AG04449 (cell line): Measurements from ENCODE around the gene SLC35B2.

ENCODE experiments used
- CTCF ChIA-PET: fragments of 350-600 bp; formaldehyde crosslinking; extraction: SDS; loops from one replicate; lab custom pipeline; 2021; ENCODE audit warnings: antibody characterized with exemption; lab: Yijun Ruan, JAX
- POLR2A ChIA-PET: fragments of 400-600, 350-600 bp; formaldehyde crosslinking; extraction: SDS; loops from one replicate; lab custom pipeline; 2020; ENCODE audit warnings: antibody characterized with exemption, inconsistent platforms; lab: Yijun Ruan, JAX
- DNase-seq: peaks from one replicate; pipeline ENCODE4 v3.0.0-alpha.2; 2010; ENCODE audit warnings: low read depth, low spot score
- H3K4me3 ChIP-seq: 2 replicates; pipeline ENCODE4 v1.5.1; 2011; ENCODE audit warnings: low read depth, mild to moderate bottlenecking, control low read depth, low read length
- CTCF ChIP-seq: IDR thresholded peaks from one replicate; pipeline ENCODE4 v1.5.1; 2011; ENCODE audit warnings: mild to moderate bottlenecking, moderate library complexity, low read length, control low read depth, inconsistent platforms; ENCODE audit not compliant: insufficient read depth; ENCODE audit errors: missing control alignments

SLC35B2 gene

GRCh38 chr6:44235891-44236516 is 21.3 kb downstream of the SLC35B2 start:
- H3K4me3 ChIP-seq, result no peak overlapping the region
- POLR2A ChIA-PET, result interaction anchor here (0.7 to 4.9 kb wide), 2 partner anchors 11 to 19 kb away, joined by 3 to 74 read pairs; partner anchors contain the start of gene HSP90AB1
- CTCF ChIA-PET, result interaction anchor here (0.6 to 6.6 kb wide), 19 partner anchors 10 to 139 kb away, joined by 3 to 175 read pairs (median 6); partner anchors contain the start of genes AARS2, HSP90AB1, SLC29A1 and SLC35B2
- no peak for TF ChIP-seq CTCF
- DNase-seq, result no peak

- CTCF ChIA-PET, result interaction anchor here (0.9 to 6.6 kb wide), 40 partner anchors 10 to 151 kb away, joined by 3 to 175 read pairs (median 6); partner anchors contain the start of genes AARS2, HSP90AB1, MYMX and SLC29A1
- TF ChIP-seq CTCF, result no peak
- POLR2A ChIA-PET, result interaction anchor here (1.0 to 4.9 kb wide), 3 partner anchors 11 to 14 kb away, joined by 3 to 74 read pairs (median 6); partner anchors contain the start of gene HSP90AB1
- no peak overlapping the region for H3K4me3 ChIP-seq
- DNase-seq, result no peak
Measured at GRCh38 chr6:44235269-44235668, 22.1 kb downstream of the SLC35B2 start.

GRCh38 chr6:44234101-44235025 is 23.0 kb downstream of the SLC35B2 start:
- CTCF ChIA-PET, result interaction anchor here (0.6 to 6.6 kb wide), 46 partner anchors 10 to 150 kb away, joined by 3 to 175 read pairs (median 5); partner anchors contain the start of genes AARS2, HSP90AB1, MYMX and SLC29A1
- DNase-seq, result no peak
- peak; percentile 80 for TF ChIP-seq CTCF
- POLR2A ChIA-PET, result interaction anchor here (0.5 to 4.9 kb wide), 4 partner anchors 10 to 13 kb away, joined by 3 to 74 read pairs (median 4); partner anchors contain the start of gene HSP90AB1
- H3K4me3 ChIP-seq, result no peak overlapping the region

- no peak for DNase-seq
- CTCF ChIA-PET, result interaction anchor here (0.6 to 6.6 kb wide), 29 partner anchors 9 to 149 kb away, joined by 3 to 175 read pairs (median 5); partner anchors contain the start of genes AARS2, HSP90AB1 and SLC29A1
Measured at GRCh38 chr6:44233567-44234100, 23.7 kb downstream of the SLC35B2 start.

More at GRCh38 chr6:44233567-44234100, 23.7 kb downstream of the SLC35B2 start:
- no peak for TF ChIP-seq CTCF
- POLR2A ChIA-PET, result interaction anchor here (4.9 kb wide), 1 partner anchor 13 kb away, joined by 74 read pairs; the partner anchor contains the start of gene HSP90AB1
- no peak overlapping the region for H3K4me3 ChIP-seq
